Nucleus accumbens (tissue), 56 donors: ENCODE data around the gene TLR5.

Experiments used
- DNase-seq, 56 donors: peaks; one replicate each; lab custom pipeline; 2025; lab: John Stamatoyannopoulos, UW

Gene TLR5

DNA sequence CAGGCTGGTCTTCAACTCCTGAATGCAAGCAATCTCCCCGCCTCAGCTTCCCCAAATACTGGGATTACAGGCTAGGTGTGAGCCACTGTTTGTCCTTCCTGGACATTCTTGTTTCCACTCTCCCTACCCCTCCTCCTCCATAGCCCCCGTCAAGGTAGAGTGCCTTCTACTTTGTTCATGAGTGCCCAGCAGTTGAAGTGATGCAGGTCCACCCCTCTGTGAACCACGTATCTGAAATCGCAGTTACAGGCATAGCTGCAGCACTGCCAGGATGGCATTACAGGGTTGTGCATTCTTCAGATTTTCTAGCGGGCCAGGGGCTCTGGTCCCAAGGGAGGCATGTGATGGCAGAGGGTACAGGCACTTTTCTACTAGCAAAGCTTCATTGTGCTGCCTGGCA, 7.4 kb upstream of the TLR5 start:
- no peak for DNase-seq

DNA sequence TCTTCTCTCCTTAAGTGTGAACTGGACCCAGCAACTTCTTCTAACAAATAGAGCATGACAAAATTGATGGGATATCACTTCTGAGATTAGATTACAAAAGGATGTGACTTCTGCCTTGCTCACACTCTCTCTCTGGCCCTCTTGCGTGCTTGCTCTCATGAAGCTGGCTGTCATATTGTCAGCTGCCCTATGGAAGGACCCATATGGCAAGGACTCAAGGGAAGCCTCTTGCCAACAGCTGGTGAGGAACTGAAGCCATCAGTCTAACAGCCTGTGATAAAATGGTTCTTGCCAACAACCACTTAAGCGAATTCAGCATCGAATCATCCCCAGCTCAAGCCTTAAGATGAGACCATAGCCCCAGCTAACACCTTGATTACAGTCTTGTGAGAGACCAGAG, 4.8 kb upstream of the TLR5 start:
- DNase-seq = no peak

DNA sequence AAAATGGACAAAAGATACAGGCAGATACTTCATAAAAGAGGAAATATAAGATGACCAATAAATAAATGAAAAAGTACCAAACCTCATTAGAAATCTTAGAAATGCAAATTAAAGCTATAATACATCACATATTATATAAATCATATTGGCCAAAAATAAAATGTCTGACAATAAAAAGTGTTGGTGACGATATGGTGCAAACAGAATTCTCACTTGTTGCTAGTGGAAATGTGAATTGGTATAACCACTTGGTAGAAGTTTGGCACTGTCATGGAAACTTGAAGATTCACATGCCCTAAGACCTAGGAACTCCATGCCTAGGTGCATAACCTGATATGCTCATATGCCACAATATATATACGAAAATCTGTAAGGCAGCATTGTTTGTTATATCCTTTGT, 4.4 kb upstream of the TLR5 start:
- DNase-seq = no peak

DNA sequence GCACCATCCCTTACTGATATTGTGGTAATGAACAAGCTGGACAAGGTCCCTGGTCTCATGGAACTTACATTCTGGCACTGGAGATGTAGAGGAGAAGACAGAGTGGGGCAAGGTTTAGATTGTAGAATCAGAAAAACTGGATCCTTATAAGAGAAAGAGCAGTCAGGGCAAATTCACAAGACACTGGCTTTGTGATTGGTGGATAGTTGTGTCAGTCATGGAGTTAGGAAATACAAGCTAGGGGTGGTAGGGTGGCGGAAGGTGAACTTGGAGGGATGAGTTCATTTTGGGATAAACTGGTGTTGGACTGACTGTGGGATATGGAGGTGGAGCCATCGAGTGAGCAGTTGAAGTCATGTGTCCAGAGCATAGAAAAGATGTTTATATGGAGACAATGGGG, 3.7 kb upstream of the TLR5 start:
- no peak for DNase-seq

DNA sequence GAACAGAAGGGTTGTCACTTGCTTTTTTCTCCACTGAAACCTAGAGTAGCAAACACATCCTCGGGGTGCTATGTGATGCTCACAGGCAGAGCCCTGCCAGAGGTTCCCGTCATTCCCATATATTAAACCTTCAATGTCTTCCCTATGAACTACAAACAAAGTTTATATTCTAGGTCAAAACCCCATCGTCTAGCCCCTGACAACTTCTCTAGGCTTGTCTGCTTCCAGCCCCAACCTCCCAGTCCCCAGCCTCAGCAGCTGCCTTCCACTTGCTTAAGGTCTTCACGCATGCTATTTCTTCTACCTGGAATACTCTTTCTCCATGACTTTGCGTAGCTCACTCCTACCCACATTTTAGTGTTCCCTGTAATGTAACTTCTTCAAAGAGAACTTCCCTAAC, 1.9 kb upstream of the TLR5 start:
- no peak for DNase-seq

DNA sequence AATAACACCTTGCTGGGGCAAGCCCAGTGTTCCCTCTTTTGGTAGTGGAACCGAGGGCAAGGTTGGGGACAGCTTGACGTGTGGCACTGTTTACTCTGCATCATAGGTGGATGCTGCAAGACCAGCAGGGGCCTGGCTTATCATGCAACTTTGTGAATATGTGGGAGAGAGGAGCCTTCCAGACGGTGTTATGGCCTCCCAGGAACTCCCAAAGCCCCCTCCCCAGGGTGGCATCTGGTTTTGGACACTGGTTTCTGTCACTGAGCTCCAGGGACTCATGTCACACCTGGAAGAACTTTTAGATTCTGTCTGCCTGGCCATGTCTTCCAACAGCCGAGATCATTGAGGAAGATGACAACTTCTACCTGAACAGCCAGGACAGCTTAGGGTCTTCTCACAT, 1.4 kb upstream of the TLR5 start:
- DNase-seq = no peak

DNA sequence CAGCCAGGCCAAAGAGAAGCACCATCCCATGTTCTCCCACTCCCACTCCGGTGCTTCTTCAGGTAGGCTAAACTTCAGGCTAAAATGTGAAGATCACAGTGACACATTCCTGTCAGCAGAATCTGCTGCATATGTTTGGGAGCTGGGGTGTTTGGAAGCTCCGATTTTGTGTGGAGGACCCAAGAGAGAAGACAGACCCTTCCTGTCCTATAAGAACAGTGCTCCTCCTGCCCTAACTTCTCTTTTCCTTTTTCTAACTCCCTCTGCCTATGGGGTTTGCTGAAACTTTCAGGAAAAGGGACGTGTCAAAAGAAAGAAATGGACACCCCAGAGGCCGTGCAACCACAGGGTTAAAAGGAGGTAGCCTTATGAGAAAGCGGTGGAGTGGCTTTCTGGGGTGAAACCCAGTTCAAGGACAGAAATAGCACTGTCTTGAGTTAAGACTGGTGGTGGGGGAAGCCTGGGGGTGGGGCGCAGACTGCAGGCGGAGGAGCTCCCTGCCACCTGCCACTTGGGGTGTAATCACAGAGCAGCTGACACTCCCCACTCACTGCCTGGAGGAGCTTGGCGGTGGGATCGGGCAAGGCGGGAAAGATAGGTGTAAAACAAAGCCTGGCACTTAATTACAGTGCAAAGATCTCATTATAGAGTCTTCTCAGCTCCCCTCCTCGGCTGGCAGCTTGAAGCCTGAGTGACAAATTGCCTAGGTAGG, 645 bp upstream of the TLR5 start:
- DNase-seq = peak in 29 of 56 donors; percentile 5 to 53 (median 23)

DNA sequence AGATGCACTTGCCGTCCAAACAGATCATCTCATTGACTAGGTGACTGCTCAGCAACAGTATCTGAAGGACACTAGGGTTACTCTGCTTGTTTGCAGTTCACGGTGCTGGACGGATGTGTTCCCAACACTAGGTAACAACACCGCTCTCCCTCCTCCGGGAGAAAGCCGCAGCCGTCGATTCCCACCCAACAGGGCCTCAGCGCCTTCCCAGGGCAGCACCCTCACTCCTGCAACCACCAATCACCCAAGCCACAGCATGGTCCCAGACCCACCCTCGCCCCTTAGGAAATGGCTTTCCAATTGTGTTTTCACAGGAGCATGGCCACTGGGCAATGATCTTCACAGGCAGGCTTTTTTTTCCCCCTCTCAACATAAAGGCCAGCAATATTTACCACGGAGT, 779 bp downstream of the TLR5 start:
- DNase-seq = no peak

DNA sequence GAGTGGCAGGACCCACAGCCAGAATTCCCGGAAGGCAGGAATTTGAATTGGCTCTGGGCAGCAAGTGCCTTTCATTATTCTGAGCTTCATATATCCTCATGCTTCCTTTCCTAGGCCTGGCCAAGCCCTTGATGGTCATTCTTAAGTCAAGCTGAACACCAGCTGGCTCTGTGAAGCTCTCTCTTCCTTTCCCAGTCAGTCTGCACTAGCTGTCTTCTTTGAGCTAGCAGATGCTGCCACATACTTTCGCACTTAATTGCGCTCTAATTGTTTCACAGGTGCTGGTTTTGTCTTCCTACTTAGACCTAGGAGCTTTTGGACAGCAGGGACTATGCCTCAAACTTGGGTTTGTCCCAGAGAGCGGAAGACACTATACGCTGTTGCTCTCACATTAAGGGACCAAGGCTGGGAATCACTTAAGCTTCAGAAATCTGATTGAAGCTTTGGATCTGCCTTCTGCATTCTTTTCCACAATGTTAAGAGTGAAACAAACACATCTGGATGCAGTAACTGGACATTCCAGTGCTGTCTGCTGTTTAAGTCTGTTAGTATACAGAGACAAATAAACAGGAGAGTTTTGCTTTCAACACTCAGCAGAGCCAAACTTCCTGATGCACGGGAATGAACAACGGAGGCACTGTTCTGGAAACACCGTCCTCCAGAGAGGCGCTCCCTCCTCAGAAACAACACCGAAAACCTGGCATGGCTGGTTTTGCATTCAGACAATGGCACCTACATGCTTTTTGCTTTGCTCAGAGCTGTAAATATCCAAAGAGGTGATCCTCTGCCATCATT, 2.2 kb downstream of the TLR5 start:
- DNase-seq = no peak

DNA sequence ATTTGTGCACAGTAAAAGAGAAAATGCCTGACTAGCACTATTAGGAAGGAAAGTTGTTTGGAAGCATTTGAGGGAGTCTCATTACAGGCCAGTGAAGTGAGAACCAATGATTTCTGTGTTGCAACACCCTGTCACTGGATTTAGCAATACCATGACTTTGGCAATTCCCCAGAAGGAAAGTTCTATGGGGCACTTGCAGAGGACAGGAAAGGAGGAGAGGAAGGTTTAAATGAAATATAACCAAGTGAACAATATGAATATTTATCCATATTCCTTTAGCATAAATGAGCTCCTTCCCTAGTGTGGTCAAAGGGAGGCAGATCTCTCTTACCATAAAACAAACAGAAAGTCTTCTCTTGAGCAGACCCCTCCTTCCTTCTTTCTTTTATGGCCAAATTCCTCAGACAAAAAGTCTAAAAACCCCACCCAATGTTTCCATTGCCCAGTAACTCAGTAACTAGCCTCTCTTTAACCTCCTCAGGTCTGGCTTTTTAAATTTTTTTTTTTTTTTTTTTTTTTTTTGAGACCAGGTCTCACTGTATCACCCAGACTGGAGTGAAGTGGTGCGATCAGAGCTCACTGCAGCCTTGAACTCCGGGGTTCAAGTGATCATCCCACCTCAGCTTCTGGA, 5.5 kb downstream of the TLR5 start:
- no peak for DNase-seq

DNA sequence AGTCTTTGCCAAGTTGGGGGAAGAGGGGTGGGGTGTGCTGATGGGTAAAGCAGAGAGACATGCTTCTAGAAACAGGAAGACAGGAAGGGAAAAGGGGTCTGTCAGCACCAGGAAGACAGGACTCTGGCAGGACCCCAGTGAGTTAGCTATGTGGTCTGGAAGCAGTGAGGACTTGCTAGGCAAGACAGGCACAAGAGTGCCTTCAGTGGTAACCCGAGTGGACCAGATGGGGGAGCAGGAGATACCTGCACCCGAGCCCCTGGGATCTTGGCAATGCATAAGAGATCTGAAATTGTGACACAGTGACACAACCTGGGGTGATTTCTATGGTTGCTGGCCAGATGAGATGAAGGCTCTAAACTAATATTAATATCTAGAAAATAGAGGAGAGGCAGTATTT, 7.0 kb downstream of the TLR5 start:
- no peak for DNase-seq

DNA sequence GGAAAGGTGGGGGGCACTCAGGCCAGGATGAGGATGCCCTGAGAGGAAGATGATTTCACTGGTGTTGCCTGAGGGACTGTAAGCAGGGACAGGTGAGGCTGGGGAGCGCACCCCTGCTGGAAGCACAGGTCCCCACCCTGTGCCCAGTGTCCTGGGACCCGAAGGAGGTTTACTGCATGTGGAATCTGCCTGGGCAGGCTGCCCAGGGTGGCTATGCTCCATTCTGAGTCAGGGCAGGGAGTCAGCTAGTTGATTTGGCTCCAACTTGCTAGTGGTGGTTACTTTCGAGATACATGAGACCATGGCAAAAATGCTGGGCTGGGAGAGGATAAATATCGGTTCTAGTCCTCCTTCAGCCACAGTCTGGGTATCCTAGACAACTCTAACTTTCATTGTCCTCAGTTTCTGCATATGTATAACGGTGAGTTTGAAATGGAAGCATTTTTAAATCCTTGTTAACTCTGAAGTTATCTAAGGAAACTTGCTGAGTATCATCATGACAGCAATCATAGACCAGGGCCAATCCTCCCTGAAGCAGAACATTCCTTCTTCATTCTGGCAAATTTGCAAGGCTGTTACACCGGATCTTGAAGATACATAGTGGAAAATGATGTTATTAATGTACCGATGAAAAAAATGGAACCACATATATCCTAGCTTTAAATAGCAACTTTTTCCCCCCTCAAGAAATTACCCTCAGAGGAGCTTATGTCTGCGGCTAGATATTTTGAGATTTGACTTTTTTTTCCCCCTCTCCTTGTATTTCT, 7.7 kb downstream of the TLR5 start:
- no peak for DNase-seq

DNA sequence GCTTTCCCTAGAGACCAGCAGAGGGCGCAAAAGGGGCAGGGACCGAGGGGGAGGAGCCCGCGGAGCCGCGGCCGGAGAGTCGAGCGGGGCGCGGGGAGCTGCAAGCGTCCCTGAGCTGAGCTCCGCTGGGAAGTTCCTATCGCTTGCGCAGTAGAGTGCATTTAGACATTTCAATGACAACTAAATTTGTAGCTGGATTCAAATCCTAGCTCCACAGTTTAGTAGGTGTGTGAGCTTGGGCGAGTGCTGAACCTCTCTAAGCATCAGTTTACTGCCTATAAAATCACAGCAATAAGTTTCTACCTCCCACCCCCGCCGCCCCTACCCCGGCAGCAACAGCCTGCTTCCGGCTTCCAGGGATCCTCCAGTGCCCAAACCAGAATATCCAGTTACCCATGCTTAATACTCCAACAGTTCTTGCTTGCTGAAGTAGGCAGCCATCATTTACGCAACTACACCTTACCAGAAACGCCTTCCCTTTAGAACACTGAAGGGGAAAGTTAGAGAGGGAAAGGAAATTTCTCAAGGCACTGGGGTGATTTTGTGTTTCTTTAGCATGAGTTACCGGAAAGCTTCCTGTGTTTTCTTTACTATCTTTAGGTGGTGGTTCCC, 9.1 kb downstream of the TLR5 start:
- peak in 52 of 56 donors; percentile 19 to 89 (median 60) for DNase-seq

DNA sequence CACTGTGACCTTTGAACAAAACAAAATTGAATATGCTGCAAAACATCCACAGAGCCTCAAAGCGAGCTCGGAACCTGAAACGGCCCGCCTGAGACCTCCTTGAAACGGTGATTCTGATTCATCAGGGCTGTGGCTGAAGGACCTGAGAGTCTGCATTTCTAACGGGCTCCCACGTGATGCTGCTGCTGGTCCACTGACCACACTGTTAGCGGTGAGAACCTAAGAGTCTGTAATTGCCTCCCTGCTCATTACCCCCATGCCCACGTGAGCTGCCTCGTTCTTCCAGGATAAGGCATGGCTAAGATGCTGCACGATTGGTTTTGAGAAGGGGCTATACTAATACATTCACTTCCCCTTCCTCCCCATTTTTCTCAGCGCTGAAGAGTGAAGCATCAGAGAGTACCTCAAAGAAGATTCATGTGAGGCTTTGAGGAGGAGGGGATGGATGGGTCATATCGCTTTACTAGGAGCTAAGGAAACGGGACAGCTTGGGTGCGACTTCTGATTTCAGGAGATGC, 9.7 kb downstream of the TLR5 start:
- DNase-seq = peak in 1 of 56 donors; percentile 60

DNA sequence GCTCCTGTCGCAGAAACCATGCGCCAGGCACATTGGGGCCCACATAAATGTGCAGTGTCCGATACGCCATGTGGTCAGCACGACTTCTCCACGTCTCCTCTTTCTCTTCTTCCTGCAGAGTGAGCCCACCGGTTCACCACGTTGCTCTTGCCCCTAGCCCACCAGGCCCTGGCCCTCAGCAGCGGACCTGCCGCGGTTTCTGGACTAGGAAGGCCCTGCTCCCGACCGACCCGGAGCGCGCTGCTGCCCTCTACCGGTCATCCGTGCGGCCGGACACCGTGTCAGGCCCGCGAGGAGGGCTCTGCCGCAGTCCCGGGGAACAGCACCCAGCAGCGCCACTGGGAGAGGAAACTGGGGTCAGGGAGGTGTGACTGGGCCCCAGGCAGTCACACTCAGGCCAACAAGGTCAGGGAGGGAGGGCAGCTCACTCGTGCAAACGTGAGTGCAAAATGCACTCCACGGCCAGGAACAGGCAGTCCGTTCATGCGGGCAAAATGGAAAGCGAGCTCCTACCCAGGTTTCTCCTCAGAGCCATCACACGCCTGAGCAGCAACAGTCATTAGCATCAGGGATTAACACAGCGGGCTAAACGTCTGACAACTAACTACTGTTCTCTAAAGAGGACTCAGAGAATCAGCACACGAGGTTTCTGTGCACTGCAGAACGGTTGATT, 13.7 kb downstream of the TLR5 start:
- peak in 44 of 56 donors; percentile 4 to 79 (median 32) for DNase-seq

DNA sequence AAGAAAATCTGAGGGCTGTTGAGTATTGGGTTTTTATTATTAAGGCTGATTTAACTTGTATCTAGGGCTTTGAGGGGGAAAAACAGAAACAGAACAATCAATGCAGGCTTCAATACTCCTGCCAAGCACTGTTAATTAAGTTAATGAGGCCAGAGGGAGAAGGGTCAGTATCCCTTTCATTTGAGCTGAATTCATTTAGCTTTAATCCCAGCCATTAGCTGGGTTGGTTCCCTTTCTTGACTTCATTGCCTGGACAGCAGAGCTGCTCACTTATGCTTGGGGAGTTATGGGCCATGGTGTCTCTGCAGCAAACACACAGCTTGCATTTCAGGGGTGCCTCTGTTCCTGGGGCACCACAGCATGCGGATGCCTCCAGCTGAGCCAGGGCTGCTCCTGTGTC, 16.3 kb downstream of the TLR5 start:
- peak in 6 of 56 donors; percentile 3 to 19 (median 10) for DNase-seq

DNA sequence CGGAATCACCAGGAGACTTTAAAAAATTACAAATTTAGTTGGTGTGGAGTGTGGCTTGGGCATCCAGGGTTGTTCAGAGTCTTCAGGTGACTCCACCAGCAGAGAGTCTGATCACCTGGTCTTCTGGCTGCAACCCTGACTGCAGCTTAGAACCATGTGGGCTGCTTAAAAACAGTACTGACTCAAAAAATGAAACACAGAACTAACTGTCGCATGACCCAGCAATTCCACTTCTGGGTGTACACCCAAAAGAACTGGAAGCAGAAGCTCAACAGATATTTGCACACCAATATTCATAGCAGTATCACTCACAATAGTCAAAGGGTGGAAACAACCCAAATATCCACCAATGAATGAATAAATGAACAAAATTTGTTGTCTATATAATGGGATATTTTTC, 17.3 kb downstream of the TLR5 start:
- DNase-seq = no peak

DNA sequence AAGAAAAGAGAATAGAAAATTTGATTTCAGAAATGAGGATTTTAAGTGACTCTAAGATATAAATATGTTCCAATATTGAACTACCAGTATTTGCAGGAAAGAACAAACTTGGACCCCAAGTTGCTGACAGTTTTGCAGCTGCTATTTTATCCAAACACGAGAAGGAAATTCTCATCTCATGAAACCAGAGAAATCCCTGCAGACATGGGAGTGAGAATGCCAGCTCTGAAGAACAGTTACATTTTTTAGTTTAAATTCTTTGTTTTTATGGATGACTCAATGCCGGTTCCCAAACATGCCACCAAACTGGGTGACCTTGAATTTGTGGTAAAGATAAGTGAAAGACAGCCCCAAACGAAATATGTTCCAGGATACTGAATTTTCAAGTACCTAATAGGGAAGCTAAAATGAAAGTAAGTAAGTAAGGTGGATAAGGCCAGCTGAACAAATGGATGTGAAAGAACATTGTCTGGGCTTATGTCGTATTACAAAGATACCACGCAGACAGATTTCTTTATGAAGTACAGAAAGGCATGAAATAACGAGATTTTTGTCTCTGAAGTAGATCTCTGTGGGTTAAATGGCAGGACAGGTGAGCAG, 19.9 kb downstream of the TLR5 start:
- no peak for DNase-seq

DNA sequence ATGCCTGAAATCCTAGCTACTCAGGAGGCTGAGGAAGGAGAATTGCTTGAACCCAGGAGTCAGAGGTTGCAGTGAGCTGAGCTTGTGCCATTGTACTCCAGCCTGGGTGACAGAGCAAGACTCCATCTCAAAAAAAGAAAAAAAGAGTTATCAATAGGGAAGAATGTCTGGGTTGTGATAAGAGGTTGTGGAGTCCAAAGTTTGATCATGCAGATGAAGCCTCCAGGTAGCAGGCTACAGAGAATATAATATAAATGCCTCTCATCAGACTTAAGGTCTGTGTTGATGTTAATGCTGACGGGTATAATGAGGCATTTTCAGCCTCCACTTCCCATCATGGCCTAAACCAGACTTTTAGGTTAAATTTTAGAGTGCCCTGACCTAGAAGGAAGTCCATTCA, 24.6 kb downstream of the TLR5 start:
- no peak for DNase-seq
